ENCODE measurements around the gene CYGB.
"Not testable (repeated sequence)": the region's sequence is repeated elsewhere in the genome, so short reads cannot be mapped to it uniquely, and the experiment has no call there.

The CYGB gene

DNA sequence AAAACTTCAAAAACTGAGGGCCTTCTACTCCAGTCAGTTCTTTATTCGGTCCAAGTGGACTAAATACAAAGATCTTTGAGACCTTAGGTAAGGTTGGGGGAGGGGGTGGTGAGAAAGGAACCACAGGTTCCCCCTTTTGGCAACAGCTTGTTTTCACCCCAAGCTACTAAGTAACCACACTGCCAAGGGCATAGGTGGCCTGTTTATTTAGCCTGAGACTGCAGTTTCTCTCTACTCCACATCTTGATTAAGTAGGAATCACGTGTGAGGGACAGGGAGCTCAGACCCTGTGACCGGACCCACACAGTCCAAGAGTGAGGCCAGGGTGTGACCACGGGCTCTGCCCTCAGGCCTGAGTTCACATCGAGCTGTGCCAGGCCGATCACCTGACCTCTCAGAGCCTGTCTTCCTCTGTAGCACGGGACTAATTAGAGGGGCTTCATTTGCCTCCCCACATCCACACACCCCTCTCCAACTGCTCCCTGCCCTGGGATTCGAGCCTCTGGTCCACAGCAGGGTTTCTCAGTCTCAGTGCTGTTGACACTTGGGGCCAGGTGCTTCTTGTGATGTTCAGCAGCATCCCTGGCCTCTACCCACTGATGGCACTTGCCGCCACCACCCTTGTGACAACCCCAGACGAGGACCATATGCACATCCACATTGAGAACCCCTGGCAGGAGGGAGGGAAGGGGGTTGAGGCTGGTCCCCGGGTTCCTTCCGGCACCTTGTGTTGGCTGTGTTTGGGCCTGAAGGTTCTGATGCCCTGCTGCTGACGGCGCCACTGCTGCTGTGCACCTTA, 30.3 kb upstream of the CYGB start:
- H3K4me3 ChIP-seq (ENCODE audit: low read depth, low read length), result no peak overlapping the region
- TF ChIP-seq, protein P1, sequence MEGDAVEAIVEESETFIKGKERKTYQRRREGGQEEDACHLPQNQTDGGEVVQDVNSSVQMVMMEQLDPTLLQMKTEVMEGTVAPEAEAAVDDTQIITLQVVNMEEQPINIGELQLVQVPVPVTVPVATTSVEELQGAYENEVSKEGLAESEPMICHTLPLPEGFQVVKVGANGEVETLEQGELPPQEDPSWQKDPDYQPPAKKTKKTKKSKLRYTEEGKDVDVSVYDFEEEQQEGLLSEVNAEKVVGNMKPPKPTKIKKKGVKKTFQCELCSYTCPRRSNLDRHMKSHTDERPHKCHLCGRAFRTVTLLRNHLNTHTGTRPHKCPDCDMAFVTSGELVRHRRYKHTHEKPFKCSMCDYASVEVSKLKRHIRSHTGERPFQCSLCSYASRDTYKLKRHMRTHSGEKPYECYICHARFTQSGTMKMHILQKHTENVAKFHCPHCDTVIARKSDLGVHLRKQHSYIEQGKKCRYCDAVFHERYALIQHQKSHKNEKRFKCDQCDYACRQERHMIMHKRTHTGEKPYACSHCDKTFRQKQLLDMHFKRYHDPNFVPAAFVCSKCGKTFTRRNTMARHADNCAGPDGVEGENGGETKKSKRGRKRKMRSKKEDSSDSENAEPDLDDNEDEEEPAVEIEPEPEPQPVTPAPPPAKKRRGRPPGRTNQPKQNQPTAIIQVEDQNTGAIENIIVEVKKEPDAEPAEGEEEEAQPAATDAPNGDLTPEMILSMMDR (IDR thresholded peaks at IDR 0.05; ENCODE audit: control insufficient read depth, extremely low read depth, insufficient read depth), result no peak
- no peak for DNase-seq (ENCODE audit: low read depth)

DNA sequence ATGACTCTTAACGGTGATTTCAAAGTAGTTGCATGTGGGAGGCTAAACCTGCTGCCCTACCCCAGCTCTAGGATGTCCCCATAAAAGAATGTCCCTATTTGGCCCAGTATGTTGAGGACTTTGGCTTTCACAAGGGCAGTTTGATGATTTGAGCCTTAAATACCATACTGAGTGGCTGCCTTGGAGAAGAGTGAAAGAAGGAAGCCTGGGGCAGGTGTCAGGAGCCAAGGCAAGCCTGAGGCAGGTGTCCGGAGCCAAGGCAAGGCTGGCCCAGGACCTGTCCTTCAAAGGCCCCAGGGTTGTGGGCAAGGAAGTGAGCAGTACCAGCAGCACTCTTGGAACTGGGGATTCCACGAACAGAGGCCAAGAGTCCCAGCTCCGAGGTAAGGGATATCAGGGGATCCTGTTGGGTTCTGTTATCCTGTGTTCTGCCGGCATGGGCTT, 29.5 kb upstream of the CYGB start:
- DNase-seq (ENCODE audit: low read depth), result no peak
- TF ChIP-seq, protein P1 (IDR thresholded peaks at IDR 0.05; ENCODE audit: control insufficient read depth, extremely low read depth, insufficient read depth), result no peak
- H3K4me3 ChIP-seq (ENCODE audit: low read depth, low read length), result no peak overlapping the region

DNA sequence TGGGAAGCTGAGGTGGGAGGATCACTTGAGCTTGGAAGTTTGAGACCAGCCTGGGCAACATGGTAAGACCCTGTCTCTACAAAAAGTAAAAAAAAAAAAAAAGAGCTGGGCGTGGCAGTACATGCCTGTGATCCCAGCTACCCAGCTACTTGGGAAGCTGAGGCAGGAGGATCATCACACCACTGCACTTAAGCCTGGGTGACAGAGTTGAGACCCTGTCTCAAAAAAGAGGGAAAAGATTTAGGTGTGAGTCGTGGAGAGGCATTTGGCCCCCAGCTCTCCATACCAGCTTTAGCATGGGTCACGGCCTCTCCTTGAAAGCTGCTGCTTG, 29.1 kb upstream of the CYGB start:
- TF ChIP-seq, protein P1 (IDR thresholded peaks at IDR 0.05; ENCODE audit: control insufficient read depth, extremely low read depth, insufficient read depth), result no peak
- H3K4me3 ChIP-seq (ENCODE audit: low read depth, low read length), result no peak overlapping the region
- DNase-seq (ENCODE audit: low read depth), result no peak

DNA sequence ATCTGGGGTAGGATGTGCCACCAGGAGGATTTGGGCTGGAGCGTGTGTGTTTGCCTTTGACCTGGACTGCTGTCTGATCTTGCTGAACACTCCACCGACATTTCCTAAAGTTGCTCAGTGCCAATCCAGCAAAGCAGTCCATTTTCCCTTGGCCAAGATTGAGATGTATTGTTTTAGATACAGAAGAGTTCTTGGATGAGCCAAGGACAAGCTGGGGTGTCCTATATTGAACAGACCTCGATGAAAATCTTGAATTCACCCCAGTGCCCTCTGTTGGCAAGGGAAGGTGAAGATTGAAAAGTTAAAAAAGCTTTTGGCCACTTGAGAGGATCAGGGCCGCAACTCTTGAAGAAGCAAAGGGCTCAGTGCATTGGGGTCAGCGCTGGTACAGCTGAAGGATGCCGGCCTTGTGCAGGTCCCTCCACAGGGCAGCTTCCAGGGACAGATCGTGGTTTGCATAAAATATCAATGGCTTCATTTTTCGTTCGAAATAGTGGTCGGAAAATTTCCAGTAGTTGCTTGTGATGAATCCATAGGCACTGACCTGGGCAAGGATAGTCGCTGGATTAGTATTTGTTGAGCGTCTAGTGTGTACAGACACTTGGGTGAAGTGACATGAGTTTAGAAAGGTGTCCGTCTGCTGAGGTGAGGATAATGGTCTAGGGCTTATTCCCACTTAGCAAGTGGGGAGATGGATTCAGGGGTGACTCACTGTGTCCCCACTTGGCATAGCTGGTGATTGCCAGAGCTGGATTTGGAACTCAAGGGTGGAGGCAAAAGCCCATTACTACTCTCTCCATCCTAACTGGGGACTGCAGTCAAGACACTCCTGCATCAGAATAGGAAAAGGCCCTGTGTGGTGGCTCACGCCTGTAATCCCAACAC, 28.5 kb upstream of the CYGB start:
- TF ChIP-seq, protein P1 (IDR thresholded peaks at IDR 0.05; ENCODE audit: control insufficient read depth, extremely low read depth, insufficient read depth), result no peak
- no peak overlapping the region for H3K4me3 ChIP-seq (ENCODE audit: low read depth, low read length)
- DNase-seq (ENCODE audit: low read depth), result no peak

DNA sequence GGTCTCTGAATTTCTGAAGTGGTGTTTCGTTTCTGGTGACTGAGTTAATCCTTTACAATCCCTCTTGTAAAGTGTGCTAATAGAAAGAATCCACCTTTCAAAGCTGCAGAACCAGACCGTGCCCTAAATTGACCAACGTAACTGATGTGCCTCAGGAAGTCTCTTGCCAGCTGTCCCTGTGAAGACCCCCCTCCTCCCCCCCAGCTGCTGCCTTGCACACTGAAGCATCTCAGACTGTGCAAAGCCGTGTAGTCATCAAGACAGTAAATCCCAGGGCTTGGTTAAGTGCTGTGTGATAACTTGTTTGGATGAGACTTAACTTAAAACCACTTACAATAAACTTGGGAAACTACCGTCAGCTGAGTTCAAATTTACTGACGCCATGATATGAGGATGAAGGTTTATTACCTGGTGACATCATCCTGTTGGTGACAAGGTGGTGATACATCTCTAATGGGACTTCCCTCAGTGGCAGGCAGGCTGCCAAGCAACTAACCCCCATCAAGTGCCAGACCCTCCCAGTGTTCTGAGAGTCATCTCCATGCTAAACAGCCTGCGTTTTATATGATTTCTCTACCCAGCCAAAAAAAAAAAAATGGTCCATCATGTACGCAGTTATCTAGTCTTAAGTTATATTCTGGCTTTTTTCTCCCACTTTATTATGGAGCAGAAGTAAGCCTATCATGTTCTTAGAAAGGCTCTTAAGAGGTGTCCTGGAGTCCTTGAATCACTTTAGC, 27.6 kb upstream of the CYGB start:
- not testable (repeated sequence) for DNase-seq (ENCODE audit: low read depth); H3K4me3 ChIP-seq (ENCODE audit: low read depth, low read length)

DNA sequence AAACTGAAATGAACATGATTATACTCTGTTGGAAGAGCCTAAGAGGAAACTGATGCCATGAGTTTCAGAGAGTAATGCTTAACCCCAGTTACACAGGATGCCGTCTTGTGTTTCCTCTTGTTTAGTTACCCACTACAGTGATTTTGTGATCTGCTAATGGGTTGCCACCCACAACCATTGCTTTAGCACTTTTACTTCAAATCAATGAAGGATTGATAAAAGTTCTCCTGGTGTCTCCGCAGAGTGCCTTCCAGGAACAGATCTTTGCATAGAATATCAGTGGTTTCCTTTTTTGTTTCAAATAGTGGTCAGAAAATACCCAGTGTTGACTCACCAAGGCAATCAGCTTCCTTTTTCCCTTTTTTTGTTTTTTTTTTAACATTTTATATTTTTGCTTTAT, 25.9 kb upstream of the CYGB start:
- not testable (repeated sequence) for DNase-seq (ENCODE audit: low read depth); H3K4me3 ChIP-seq (ENCODE audit: low read depth, low read length)

DNA sequence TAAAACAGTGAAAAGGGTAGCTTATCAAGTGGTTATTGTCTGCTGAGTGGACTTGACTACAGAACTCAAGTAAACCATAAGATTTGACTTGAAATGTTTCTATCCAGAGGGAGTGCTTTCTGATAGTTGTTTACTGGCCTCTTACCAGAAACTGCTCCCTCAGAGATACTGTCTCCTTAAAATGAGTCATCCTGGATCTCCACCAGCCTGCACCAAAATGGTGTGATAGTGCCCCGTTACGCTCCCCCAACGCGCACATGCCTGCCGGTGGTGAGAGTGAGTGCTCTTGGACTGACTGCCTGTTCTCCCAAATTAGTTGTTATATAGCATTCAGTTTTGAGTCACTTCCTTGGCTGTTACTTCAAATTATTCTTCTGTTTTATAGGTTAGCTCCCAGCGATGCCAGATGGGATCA, 25.2 kb upstream of the CYGB start:
- H3K4me3 ChIP-seq (ENCODE audit: low read depth, low read length), result no peak overlapping the region
- DNase-seq (ENCODE audit: low read depth), result no peak
- TF ChIP-seq, protein P1 (IDR thresholded peaks at IDR 0.05; ENCODE audit: control insufficient read depth, extremely low read depth, insufficient read depth), result no peak
